WTC11 (cell line): Measurements from ENCODE around the gene CELF1. TPM values are rescaled to one million over a fixed set of nuclear protein-coding genes. Genes with fewer than 3 reads are reported as not detected.

Experiments
- ATAC-seq: fragments of 200-7000 bp; cut with Tn5 transposase; 2 replicates; pipeline ENCODE4 v1.10.0; 2021; ENCODE audit warnings: mild to moderate bottlenecking, moderate library complexity
- CTCF ChIA-PET: fragments of 300-600 bp; sonication (Branson Sonifier 250); formaldehyde crosslinking; loops from one replicate; lab custom pipeline; 2021; ENCODE audit warnings: antibody characterized with exemption; lab: Charles Lee
- POLR2A ChIA-PET: fragments of 350-600 bp; sonication (Branson Sonifier 250); formaldehyde crosslinking; loops from one replicate; lab custom pipeline; 2021; ENCODE audit warnings: antibody characterized with exemption; lab: Charles Lee
- DNase-seq: peaks from one replicate; pipeline ENCODE4 v3.0.0; 2021; ENCODE audit warnings: low spot score
- H3K27ac Mint-ChIP-seq: 2 replicates; pipeline ENCODE4 v1.8.0; 2021; ENCODE audit warnings: mixed read lengths
- H3K27me3 Mint-ChIP-seq: 2 replicates; pipeline ENCODE4 v1.8.0; 2021; ENCODE audit warnings: low read depth, mild to moderate bottlenecking, moderate library complexity, mixed read lengths
- H3K36me3 Mint-ChIP-seq: 2 replicates; pipeline ENCODE4 v1.8.0; 2021; ENCODE audit warnings: mixed read lengths
- H3K4me1 Mint-ChIP-seq: 2 replicates; pipeline ENCODE4 v1.8.0; 2022; ENCODE audit warnings: mixed read lengths
- H3K4me3 Mint-ChIP-seq: 2 replicates; pipeline ENCODE4 v1.8.0; 2021; ENCODE audit warnings: mild to moderate bottlenecking, moderate library complexity, mixed read lengths
- H3K9me3 Mint-ChIP-seq: 2 replicates; pipeline ENCODE4 v1.8.0; 2021; ENCODE audit warnings: mixed read lengths
- EMX1 ChIP-seq: fragments of 250-450 bp; sonication (Bioruptor Pico); IDR thresholded peaks from 2 replicates; pipeline ENCODE4 v1.8.0; 2021; ENCODE audit warnings: mild to moderate bottlenecking
- GRHL2 ChIP-seq: fragments of 250-450 bp; sonication (Bioruptor Pico); IDR thresholded peaks from 2 replicates; pipeline ENCODE4 v1.8.0; 2022; ENCODE audit warnings: mild to moderate bottlenecking, moderate library complexity; ENCODE audit not compliant: insufficient replicate concordance, severe bottlenecking
- JUN ChIP-seq: sonication (generic); formaldehyde crosslinking; IDR thresholded peaks from 2 replicates; pipeline ENCODE4 v1.8.0; 2023; ENCODE audit warnings: mild to moderate bottlenecking, missing genetic modification reagents
- MXD4 ChIP-seq: fragments of 250-450 bp; sonication (Bioruptor Pico); IDR thresholded peaks from 2 replicates; pipeline ENCODE4 v1.8.0; 2021; ENCODE audit warnings: mild to moderate bottlenecking, moderate library complexity, borderline replicate concordance
- NR1H2 ChIP-seq: sonication (generic); formaldehyde crosslinking; IDR thresholded peaks from 2 replicates; pipeline ENCODE4 v1.9.0; 2021; ENCODE audit warnings: mild to moderate bottlenecking, moderate library complexity, missing genetic modification reagents
- NR3C1 ChIP-seq: sonication (generic); formaldehyde crosslinking; conservative IDR thresholded peaks from 2 replicates; pipeline ENCODE4 v1.8.1; 2023; ENCODE audit warnings: low read depth, mild to moderate bottlenecking, missing genetic modification reagents
- OVOL2 ChIP-seq: fragments of 250-450 bp; sonication (Bioruptor Pico); IDR thresholded peaks from 2 replicates; pipeline ENCODE4 v1.9.0; 2021; ENCODE audit warnings: mild to moderate bottlenecking, borderline replicate concordance
- total RNA-seq: library from RNA; stranded (reverse); gene quantifications from 3 replicates; pipeline ENCODE4 v1.2.3, GENCODE V29; 2021
- TF ChIP-seq, protein P1 (sequence below): fragments of 250-450 bp; sonication (Bioruptor Pico); IDR thresholded peaks from 2 replicates; pipeline ENCODE4 v1.9.0; 2021; ENCODE audit warnings: mild to moderate bottlenecking
- TF ChIP-seq, protein P2 (sequence below): sonication (generic); formaldehyde crosslinking; IDR thresholded peaks from 2 replicates; pipeline ENCODE4 v1.8.1; 2023; ENCODE audit warnings: mild to moderate bottlenecking, missing genetic modification reagents
- TF ChIP-seq, protein P3 (sequence below): sonication (generic); formaldehyde crosslinking; IDR thresholded peaks from 2 replicates; pipeline ENCODE4 v1.8.1; 2022; ENCODE audit warnings: missing genetic modification reagents, borderline replicate concordance
- TF ChIP-seq, protein P4 (sequence below): fragments of 250-450 bp; sonication (Bioruptor Pico); IDR thresholded peaks from 2 replicates; pipeline ENCODE4 v2.1.2; 2022; ENCODE audit warnings: mild to moderate bottlenecking, moderate library complexity
- TF ChIP-seq, protein P5 (sequence below): fragments of 200-600 bp; IDR thresholded peaks from 2 replicates; pipeline ENCODE4 v1.8.0; 2022; ENCODE audit warnings: antibody characterized with exemption
- TF ChIP-seq, protein P6 (sequence below): fragments of 250-450 bp; sonication (Bioruptor Pico); conservative IDR thresholded peaks from 2 replicates; pipeline ENCODE4 v1.9.0; 2021; ENCODE audit warnings: mild to moderate bottlenecking

The CELF1 gene
- total RNA-seq, 1 experiment from 2014 or later, result 177 TPM

DNA sequence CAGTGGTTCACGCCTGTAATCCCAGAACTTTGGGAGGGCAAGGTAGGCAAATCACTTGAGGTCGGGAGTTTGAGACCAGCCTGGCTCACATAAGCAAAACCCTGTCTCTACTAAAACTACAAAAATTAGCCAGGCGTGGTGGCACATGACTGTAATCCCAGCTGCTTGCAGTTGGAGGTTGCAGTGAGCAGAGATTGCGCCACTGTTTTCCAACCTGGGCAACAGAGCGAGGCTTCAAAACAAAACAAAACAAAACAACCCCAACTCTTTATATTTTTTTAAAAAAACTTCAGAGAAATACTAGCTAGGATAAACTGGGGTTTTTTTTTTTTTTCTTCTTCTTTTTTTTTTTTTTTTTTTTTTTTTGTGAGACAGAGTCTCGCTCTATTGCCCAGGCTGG lies 72.2 kb downstream of the CELF1 start:
- ATAC-seq (no peak), DNase-seq (no peak)
- Mint-ChIP-seq H3K4me1 (no peaks in the 10 kb centered on the region), H3K9me3 (no peaks in the 10 kb centered on the region), H3K36me3 (peaks cover 88% of the 10 kb centered on the region), H3K4me3 (no peak overlapping the region), H3K27me3 (no peaks in the 10 kb centered on the region), H3K27ac (no peak overlapping the region)
- TF ChIP-seq, protein P1, sequence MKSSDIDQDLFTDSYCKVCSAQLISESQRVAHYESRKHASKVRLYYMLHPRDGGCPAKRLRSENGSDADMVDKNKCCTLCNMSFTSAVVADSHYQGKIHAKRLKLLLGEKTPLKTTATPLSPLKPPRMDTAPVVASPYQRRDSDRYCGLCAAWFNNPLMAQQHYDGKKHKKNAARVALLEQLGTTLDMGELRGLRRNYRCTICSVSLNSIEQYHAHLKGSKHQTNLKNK (CRISPR knock-in tag), result no peak
- TF ChIP-seq MXD4, result no peak
- TF ChIP-seq, protein P2, sequence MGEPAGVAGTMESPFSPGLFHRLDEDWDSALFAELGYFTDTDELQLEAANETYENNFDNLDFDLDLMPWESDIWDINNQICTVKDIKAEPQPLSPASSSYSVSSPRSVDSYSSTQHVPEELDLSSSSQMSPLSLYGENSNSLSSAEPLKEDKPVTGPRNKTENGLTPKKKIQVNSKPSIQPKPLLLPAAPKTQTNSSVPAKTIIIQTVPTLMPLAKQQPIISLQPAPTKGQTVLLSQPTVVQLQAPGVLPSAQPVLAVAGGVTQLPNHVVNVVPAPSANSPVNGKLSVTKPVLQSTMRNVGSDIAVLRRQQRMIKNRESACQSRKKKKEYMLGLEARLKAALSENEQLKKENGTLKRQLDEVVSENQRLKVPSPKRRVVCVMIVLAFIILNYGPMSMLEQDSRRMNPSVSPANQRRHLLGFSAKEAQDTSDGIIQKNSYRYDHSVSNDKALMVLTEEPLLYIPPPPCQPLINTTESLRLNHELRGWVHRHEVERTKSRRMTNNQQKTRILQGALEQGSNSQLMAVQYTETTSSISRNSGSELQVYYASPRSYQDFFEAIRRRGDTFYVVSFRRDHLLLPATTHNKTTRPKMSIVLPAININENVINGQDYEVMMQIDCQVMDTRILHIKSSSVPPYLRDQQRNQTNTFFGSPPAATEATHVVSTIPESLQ, result no peak
- TF ChIP-seq, protein P3, sequence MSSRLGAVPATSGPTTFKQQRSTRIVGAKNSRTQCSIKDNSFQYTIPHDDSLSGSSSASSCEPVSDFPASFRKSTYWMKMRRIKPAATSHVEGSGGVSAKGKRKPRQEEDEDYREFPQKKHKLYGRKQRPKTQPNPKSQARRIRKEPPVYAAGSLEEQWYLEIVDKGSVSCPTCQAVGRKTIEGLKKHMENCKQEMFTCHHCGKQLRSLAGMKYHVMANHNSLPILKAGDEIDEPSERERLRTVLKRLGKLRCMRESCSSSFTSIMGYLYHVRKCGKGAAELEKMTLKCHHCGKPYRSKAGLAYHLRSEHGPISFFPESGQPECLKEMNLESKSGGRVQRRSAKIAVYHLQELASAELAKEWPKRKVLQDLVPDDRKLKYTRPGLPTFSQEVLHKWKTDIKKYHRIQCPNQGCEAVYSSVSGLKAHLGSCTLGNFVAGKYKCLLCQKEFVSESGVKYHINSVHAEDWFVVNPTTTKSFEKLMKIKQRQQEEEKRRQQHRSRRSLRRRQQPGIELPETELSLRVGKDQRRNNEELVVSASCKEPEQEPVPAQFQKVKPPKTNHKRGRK (CRISPR knock-in tag), result no peak
- TF ChIP-seq OVOL2, result no peak
- no peak for TF ChIP-seq GRHL2
- ChIA-PET POLR2A (no interaction called here), CTCF (interaction anchor here (0.6 kb wide), 1 partner anchor 239 kb away, joined by 3 read pairs; no protein-coding TSS in a partner anchor)

DNA sequence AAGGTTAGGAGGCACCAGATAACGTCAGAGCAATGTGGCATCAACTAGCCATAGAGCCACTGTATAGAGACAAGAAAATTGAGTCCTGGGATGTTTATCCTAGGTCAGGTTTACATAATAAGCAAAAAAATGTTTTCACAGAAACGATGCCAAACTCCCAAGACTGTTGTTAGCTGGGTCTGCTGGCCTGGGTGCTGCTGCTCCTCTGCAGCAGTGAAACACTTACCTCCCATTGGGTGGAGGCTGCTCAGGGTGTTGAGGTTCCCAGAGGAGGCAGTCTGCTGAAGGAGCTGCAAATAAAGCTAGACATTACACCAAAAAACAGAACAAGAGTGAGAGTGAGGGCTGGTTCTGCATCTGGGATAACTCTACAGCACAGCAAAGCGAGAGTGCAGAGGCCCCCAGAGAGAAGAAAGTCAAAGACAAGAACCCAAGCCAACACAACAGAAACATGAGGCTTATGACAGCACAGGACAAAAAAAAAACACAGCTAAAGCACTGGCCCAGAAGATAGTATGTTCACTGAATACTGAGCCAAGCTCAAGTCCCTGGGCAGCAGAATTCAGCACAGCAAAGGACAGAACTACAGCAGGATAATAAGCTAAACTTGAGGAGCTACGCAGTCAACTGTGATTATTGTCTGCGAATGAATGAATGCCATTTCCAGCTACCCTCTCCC lies 74.1 kb downstream of the CELF1 start:
- H3K9me3 Mint-ChIP-seq, result no peaks in the 10 kb centered on the region
- H3K27ac Mint-ChIP-seq, result no peak overlapping the region; the same call in 1 of the 2 replicates
- ATAC-seq, result no peak
- peaks cover 89% of the 10 kb centered on the region for H3K36me3 Mint-ChIP-seq
- TF ChIP-seq EMX1 (CRISPR knock-in tag) (no peak), NR3C1 (CRISPR knock-in tag) (no peak), JUN (no peak), NR1H2 (CRISPR knock-in tag) (no peak)
- TF ChIP-seq, protein P4, sequence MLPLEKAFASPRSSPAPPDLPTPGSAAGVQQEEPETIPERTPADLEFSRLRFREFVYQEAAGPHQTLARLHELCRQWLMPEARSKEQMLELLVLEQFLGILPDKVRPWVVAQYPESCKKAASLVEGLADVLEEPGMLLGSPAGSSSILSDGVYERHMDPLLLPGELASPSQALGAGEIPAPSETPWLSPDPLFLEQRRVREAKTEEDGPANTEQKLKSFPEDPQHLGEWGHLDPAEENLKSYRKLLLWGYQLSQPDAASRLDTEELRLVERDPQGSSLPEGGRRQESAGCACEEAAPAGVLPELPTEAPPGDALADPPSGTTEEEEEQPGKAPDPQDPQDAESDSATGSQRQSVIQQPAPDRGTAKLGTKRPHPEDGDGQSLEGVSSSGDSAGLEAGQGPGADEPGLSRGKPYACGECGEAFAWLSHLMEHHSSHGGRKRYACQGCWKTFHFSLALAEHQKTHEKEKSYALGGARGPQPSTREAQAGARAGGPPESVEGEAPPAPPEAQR (CRISPR knock-in tag), result no peak
- TF ChIP-seq, protein P5, sequence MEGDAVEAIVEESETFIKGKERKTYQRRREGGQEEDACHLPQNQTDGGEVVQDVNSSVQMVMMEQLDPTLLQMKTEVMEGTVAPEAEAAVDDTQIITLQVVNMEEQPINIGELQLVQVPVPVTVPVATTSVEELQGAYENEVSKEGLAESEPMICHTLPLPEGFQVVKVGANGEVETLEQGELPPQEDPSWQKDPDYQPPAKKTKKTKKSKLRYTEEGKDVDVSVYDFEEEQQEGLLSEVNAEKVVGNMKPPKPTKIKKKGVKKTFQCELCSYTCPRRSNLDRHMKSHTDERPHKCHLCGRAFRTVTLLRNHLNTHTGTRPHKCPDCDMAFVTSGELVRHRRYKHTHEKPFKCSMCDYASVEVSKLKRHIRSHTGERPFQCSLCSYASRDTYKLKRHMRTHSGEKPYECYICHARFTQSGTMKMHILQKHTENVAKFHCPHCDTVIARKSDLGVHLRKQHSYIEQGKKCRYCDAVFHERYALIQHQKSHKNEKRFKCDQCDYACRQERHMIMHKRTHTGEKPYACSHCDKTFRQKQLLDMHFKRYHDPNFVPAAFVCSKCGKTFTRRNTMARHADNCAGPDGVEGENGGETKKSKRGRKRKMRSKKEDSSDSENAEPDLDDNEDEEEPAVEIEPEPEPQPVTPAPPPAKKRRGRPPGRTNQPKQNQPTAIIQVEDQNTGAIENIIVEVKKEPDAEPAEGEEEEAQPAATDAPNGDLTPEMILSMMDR, result no peak
- TF ChIP-seq, protein P6, sequence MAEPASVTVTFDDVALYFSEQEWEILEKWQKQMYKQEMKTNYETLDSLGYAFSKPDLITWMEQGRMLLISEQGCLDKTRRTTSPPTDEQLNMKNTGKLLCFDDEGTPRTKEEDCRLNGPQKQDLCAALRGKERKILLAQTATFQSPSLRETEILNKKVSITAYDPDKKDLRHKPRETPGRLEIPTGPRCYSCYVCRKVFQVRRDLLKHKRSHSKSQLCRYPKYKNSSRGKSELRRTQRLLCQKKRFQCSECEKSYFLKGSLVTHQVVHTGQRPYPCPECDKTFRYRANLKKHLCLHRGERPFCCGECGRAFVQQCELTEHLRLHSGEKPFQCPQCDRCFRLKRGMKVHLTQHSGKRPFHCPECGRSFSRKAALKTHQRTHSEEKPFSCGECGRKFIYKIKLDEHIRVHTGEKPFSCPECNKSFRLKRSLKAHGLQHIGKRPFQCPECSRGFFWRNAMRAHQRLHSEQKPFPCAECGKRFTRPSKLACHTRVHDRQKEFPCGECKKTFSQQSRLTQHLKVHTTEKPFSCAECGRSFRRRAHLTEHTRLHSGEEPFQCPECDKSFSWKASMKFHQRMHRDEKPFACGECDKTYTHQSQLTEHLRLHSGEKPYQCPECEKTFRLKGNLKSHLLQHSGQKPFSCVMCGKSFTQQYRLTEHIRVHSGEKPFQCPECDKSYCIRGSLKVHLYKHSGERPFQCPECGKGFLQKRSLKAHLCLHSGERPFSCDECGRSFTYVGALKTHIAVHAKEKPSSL (CRISPR knock-in tag), result no peak
- TF ChIP-seq, protein P1 (CRISPR knock-in tag), result no peak
- TF ChIP-seq, all 79 proteins: peak for 0
- no peak overlapping the region for H3K4me3 Mint-ChIP-seq
- CTCF ChIA-PET, result no interaction called here
- H3K27me3 Mint-ChIP-seq, result no peaks in the 10 kb centered on the region
- POLR2A ChIA-PET, result interaction anchor here (0.6 to 0.7 kb wide), 2 partner anchors 20 to 24 kb away, joined by 3 read pairs; no protein-coding TSS in a partner anchor
- no peak for DNase-seq
- H3K4me1 Mint-ChIP-seq, result no peaks in the 10 kb centered on the region
